Measurements from ENCODE around the gene SMG6.

DNA sequence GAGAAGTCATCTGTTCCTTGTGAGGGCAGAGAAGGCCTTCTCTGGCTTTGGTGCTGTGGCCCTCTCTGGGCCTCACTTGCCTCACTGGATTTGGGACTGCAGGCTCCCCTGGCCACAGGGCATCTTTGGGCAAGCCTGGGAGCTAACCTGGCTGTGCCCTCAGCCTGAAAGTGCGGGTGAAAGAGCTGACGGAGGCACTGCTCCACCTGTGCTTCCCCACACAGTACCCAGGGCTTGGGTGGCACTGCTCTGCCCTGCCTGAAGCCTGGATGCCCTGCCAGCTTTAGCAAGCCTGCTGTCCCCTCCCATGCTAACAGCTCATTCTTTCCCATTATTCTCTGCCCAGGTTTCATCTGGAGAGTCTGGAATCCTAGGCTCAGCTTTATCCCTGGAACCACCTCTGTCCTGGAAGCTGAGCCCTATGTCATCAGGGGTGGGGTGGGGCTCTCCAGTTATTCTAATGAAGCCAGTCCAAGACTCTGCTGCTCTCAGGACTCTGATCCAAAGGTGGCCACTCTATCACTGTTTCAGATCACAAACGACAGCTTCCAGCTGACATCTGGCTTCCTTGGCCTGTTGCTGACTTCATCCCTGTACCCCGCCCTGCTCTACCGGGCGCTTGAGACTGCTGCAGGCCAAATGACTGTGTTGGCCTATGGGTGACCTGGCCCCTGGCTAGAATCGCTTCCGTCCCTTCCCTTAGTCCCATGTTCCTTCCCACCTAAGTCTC is 219.4 kb downstream of the SMG6 start:
- TF ChIP-seq, protein P1, sequence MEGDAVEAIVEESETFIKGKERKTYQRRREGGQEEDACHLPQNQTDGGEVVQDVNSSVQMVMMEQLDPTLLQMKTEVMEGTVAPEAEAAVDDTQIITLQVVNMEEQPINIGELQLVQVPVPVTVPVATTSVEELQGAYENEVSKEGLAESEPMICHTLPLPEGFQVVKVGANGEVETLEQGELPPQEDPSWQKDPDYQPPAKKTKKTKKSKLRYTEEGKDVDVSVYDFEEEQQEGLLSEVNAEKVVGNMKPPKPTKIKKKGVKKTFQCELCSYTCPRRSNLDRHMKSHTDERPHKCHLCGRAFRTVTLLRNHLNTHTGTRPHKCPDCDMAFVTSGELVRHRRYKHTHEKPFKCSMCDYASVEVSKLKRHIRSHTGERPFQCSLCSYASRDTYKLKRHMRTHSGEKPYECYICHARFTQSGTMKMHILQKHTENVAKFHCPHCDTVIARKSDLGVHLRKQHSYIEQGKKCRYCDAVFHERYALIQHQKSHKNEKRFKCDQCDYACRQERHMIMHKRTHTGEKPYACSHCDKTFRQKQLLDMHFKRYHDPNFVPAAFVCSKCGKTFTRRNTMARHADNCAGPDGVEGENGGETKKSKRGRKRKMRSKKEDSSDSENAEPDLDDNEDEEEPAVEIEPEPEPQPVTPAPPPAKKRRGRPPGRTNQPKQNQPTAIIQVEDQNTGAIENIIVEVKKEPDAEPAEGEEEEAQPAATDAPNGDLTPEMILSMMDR (IDR thresholded peaks at IDR 0.05), result no peak
- TF ChIP-seq POLR2A (IDR thresholded peaks at IDR 0.05), result no peak

Measured in esophagus squamous epithelium (tissue), 4 donors.